Melanocyte of skin (primary cell): ENCODE measurements around the gene CHST10. TPM values are rescaled to one million over a fixed set of nuclear protein-coding genes. Genes with fewer than 3 reads are reported as not detected.

Source experiments
- small RNA-seq, 2 donors: library from RNA; depleted of rRNA; stranded (forward); fragments of <200 nt; gene quantifications; one replicate each; pipeline ENCODE3, GENCODE V24; 2012
- total RNA-seq, 2 donors: library from RNA; depleted of rRNA; stranded (reverse); fragments of >200 nt; gene quantifications; 2 replicates each; pipeline ENCODE4 v1.2.3, GENCODE V29; 2012

Gene CHST10
- 10 to 100 TPM; 11.0 to 14.1 TPM for total RNA-seq

DNA sequence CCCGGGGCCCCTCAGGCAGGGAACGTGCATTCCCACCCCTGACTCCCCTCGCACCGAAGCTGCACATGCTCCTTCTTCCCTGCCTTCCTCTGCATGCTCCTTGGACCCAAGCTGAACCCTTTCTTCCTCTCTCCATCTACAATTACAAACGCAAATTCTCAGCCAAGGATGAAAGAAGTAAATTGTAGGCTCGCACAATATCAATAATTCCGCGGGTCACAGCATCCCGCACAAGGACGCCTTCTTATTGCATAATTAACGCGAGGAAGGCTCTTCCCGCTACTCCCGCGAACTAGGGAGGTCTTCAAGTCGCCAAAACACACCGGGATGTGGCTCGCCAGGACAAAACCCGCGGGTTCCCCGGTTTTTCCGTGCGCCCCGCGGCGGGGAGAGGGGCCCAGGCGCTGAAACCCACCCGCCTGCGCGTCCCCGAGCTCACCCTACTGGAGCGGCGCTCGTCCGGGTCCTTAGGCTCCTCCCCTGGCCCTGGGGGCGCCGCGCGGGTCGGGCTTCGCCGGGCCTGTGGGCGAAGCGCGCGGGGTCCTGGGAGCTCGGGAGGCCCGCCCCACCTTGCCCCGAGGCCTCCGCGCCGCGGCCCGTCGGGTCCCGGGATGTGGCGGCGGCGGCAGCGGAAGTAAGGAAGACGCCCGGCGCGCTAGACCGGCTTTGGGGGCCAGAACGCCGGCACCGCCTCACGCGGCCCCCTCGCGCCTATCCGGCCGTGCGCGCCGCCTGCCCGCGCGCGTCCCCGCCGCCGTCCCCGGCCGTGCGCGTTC is at the start of gene CHST10:
Gene CHST10 (minus strand): TSS at position 734 of the 776 bp plus-strand sequence. CDS start 10,993 bp downstream, outside the sequence.

Small RNA genes within 50 kb of the gene (small RNA-seq; reads per million reads assigned to genes)
- gene AC012493.2 (0 reads per million in 2 donors), gene AC012493.3 (0 reads per million in 2 donors)

Other genes with a start within 250 kb of the CHST10 start
- under 1 TPM; under 0.01 to 0.34 TPM for gene LONRF2, start 95.2 kb downstream of the CHST10 start, total RNA-seq
- not detected for gene NMS, start 52.8 kb upstream of the CHST10 start, total RNA-seq
- 10 to 100 TPM; 12.0 to 21.3 TPM for gene PDCL3, start 145.3 kb upstream of the CHST10 start, total RNA-seq